GM19099 (cell line): ENCODE measurements around the gene SYTL1.

Source experiments
- POLR2A ChIP-seq: IDR thresholded peaks from 3 replicates; pipeline ENCODE4 v1.6.1; 2011; ENCODE audit warnings: low read depth; ENCODE audit not compliant: insufficient read length; ENCODE audit errors: extremely low read depth

SYTL1 gene

GRCh38 chr1:27372808-27373690 is 31.2 kb downstream of the SYTL1 start:
- TF ChIP-seq POLR2A, result no peak

DNA sequence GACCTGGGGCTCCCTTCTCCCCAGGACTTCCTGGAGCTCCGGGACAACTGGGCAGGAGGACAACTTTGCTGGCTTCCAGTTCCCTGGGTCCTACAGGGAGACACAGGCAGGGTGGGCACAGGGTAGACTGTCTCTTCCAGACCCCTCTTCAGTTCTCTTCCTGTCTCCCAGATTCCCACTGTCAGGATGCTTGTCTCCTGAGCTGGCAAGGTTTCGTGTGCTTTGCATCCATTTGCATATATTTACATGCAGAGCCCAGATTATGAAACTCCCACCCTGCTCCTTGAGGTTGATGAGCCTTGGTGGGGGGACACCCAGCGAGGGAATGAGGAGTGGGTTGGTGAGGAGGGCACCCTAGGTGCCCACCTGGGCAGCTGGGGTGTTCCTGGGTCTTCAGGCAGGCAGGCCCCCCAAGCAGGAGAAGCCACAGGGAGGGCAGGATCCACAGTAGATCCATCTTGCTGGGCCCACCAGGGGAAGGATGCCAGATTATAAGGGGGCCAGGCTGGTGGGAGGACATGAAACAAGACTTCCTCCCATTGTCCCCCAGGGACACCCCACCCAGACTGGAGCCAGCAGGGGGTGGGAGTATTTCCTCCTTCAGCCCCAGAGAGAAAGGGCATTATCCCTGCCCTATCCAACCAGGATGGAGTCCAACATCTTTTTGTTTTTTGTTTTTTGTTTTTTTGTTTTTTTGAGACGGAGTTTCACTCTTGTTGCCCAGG is 32.7 kb downstream of the SYTL1 start, which contains the start of gene FCN3:
TSS of gene FCN3 (minus strand) at position 463 of the 725 bp plus-strand sequence. CDS start at position 457, 6 bp downstream.
- no peak for TF ChIP-seq POLR2A

GRCh38 chr1:27377760-27378495 is 36.1 kb downstream of the SYTL1 start:
- TF ChIP-seq POLR2A, result no peak

DNA sequence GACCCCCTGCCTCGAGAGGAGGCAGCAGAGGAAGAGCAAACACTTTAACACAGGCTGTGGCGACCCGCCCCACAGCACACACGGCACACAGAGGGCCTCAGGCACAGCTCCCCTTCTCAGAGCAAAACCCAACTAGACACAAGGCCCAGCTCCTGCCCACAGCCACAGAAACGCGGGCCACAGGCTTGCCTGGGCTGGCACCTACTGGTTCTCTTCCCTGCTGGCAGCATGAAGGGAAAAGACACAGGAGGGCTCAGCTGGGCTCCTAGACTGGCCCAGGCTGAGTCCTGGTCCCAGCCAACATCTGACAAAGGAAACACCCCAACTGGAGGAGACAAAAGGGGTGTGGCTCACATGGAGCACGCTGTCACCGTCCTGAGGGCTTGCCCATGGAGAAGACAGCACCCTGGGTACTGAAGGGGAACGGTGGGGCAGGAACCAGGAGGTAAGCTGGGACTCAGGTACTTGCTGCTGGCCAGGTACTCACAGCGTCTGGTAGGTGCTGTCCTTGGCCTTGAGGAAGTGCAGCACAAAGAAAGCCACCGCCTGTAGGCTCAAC is 37.8 kb downstream of the SYTL1 start:
- TF ChIP-seq POLR2A, result no peak

DNA sequence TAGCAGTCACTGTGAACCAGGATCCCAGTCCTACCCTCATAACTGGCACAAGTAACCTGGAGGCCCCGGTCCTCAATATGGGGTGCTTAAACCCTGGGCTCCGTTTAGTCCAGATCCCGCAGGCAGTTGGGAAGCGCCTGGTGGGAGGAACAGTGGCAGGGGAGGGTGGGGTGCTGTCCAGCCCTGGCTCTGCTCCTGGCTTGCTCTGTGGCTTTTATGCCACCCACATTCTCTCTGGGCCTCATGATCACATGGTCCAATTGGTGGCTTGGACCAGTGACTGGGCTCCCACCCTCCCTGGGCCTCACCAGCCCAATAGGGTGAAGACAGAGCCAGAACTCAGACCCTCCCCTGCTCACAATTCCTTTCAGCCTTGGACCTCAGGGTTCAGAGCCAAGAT is 38.4 kb downstream of the SYTL1 start:
- TF ChIP-seq POLR2A, result no peak

- TF ChIP-seq POLR2A, result no peak
Observed at GRCh38 chr1:27380766-27381733, 39.2 kb downstream of the SYTL1 start.

DNA sequence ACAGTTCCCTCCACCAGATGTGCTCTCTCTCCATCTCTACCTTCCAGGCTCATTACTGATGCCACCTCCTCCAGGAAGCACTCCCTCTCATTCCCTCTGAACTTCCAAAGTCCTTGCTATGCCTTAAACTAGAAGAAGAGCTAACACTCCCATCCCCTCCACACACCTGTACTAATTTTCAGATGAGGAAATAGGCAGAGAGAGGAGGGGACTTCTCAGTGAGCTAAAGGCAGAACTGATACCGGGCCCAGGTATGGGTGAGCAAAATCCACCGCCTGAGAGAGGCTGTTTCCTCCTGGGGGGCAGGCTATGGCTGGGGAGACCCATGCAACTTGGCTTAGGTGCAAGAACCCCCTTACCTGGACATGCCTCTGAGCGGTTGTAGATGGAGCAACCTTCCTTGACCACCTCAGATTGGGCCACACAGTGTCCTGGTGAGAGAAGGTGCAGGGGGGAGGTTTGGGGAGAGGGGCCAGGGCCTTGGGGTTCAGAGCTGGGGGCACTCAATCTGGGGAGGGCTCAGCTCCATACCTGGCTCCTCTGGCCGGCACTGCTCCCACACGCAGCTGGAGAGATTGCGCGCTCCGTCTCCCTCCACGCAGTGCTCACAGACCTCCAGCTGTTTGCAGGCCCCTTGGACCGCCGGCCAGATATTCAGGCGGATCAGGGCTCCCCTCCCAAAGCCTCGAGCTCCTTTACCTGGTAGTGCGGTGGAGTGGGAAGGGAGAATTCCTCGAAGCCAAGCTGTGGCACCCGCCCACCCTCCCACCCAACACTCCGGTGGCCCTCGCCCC is 40.3 kb downstream of the SYTL1 start:
- TF ChIP-seq POLR2A, result no peak

GRCh38 chr1:27383039-27383605 is 41.3 kb downstream of the SYTL1 start, which contains the start of gene CD164L2:
CD164L2 (minus strand) TSS chr1:27383333; CDS start chr1:27383239, 94 bp downstream.
- no peak for TF ChIP-seq POLR2A

- no peak for TF ChIP-seq POLR2A
Observed at GRCh38 chr1:27383661-27384060, 41.8 kb downstream of the SYTL1 start.

GRCh38 chr1:27388337-27389005 is 46.6 kb downstream of the SYTL1 start:
- TF ChIP-seq POLR2A, result no peak

DNA sequence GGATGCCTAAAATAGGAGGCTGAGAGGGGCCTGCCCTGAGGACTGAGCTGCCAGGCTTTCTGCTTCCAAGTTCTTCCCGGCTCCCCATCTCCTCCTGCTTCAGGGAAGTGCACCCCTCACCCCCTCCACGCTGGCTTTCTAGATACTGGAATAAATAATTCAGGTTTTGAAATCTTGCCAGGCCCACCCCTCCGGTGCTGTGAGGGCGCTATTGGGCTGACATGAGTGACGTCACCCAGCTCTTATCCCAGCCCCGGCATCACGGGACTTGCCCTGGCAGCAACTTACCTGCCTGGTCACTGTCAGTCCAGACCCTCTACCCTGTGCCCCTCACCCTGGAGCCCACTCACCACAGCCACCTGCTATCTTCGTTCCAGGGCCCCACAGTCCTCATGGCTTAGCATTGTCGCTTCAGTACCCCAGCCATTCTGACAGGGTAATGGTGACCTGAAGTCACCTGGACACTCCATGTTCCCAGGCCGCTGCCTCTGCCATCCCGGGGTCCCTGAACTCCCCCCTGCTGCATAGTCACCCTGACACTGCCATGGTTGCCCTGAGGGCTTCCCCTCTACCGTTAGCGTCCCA is 49.8 kb downstream of the SYTL1 start:
- no peak for TF ChIP-seq POLR2A
